IPS-18c (cell line): Measurements from ENCODE around the gene FOXP1.

Experiments used
- H3K4me3 ChIP-seq: 2 replicates; pipeline ENCODE4 v1.7.0; 2013; ENCODE audit warnings: low read depth, mild to moderate bottlenecking, low read length, moderate library complexity; ENCODE audit not compliant: insufficient read depth
- H3K9me3 ChIP-seq: one replicate; pipeline ENCODE4 v1.6.1; 2013; ENCODE audit warnings: mild to moderate bottlenecking, low read length, moderate library complexity; ENCODE audit not compliant: control insufficient read depth, insufficient read depth

FOXP1 gene

GRCh38 chr3:71243229-71243628, 340.3 kb downstream of the FOXP1 start:
- H3K9me3 ChIP-seq, result no peaks in the 10 kb centered on the region
- no peak overlapping the region for H3K4me3 ChIP-seq

DNA sequence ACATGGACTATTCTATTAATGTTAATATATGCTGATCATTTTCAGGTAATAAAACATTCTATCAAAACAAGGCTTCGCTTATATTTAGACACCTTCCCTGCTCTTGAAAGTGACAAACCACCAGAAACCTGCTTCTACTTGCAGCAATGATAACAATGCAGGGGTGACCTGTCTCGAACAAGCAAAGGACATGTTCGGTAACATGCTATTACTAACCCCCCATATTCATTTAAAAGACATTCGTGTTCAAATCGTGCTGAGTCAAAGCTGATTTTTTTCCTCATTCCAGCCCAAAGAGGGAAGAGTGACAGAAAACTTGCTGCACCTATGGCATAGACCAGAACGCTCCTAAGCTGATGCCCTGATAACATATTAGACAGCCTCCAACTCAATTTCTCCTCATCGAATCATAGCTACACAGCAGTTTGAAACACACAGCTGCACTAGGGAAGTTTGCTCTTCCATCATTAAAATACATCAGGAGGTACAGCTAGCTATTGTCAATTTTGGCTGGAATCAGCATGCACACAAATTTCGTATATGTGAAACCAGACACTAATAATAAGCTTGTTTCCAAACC, 341.5 kb downstream of the FOXP1 start:
- Histone ChIP-seq H3K4me3 (no peak overlapping the region), H3K9me3 (no peaks in the 10 kb centered on the region)

- H3K4me3 ChIP-seq, result no peak overlapping the region; the same call in 1 of the 2 replicates
- no peaks in the 10 kb centered on the region for H3K9me3 ChIP-seq
Observed at GRCh38 chr3:71241246-71241901, 342.2 kb downstream of the FOXP1 start.

- H3K9me3 ChIP-seq, result no peaks in the 10 kb centered on the region
- H3K4me3 ChIP-seq, result no peak overlapping the region
Observed at GRCh38 chr3:71240034-71240433, 343.5 kb downstream of the FOXP1 start.

DNA sequence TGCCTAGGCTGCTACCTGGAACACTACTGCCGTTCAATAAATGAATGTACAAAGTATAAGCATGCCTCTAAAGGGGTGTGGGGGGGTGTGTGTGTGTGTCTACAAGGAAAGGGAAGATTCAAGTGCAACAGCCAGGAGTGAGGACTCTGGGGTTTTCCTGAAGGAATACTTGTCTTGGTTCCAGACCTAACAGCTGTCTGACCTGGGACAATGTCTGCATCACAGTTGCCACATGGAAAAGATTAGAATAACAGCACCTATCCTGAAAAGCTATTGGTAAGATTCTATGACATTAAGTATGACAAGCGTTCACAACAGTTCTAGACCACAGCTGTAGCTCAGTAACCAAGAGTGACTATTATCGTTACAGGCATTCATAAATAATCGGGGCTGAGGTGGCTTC, 345.2 kb downstream of the FOXP1 start:
- no peaks in the 10 kb centered on the region for H3K9me3 ChIP-seq
- no peak overlapping the region for H3K4me3 ChIP-seq

GRCh38 chr3:71237672-71238071, 345.9 kb downstream of the FOXP1 start:
- Histone ChIP-seq H3K9me3 (no peaks in the 10 kb centered on the region), H3K4me3 (no peak overlapping the region)

- H3K9me3 ChIP-seq, result no peaks in the 10 kb centered on the region
- H3K4me3 ChIP-seq, result no peak overlapping the region
Observed at GRCh38 chr3:71235846-71236245, 347.7 kb downstream of the FOXP1 start.

GRCh38 chr3:71232895-71233294, 350.6 kb downstream of the FOXP1 start:
- H3K9me3 ChIP-seq, result no peaks in the 10 kb centered on the region
- H3K4me3 ChIP-seq, result no peak overlapping the region

- Histone ChIP-seq H3K4me3 (no peak overlapping the region), H3K9me3 (no peaks in the 10 kb centered on the region)
Observed at GRCh38 chr3:71232175-71232679, 351.3 kb downstream of the FOXP1 start.

GRCh38 chr3:71231680-71232079, 351.8 kb downstream of the FOXP1 start:
- no peak overlapping the region for H3K4me3 ChIP-seq
- no peaks in the 10 kb centered on the region for H3K9me3 ChIP-seq

- Histone ChIP-seq H3K4me3 (no peak overlapping the region), H3K9me3 (no peaks in the 10 kb centered on the region)
Observed at GRCh38 chr3:71229905-71230657, 353.4 kb downstream of the FOXP1 start.

DNA sequence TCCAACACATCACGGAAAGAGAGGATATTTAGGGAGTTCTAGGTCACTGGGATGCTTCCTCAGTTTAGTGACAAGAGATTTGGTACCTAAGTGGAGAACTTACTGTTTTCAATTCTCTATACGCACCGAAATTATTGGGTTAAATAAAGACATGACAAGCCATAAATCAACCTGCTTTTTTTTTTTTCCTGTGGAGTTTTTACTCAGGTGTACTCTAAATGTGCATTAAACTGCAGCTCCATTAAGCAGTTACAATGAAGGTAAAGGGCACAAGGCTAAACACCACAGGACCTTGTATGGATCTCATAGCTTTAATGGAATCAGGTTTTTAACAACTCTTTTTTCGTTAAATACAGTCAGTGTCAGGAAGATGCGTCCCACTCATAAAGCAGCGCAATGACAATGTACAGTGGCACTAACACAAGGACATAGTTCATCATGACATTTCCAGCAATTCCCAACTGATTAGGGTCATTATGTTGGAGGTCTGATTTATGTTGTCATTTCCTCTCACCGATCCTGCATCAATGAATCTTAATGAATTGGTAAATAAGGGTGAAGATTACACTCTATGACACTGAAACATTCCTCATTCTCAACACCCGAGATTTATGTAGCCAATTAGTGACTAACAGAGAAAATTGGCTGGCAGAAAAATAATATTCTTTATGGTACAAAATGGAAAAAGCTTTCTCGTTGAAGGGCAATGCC, 355.2 kb downstream of the FOXP1 start:
- H3K4me3 ChIP-seq, result no peak overlapping the region

DNA sequence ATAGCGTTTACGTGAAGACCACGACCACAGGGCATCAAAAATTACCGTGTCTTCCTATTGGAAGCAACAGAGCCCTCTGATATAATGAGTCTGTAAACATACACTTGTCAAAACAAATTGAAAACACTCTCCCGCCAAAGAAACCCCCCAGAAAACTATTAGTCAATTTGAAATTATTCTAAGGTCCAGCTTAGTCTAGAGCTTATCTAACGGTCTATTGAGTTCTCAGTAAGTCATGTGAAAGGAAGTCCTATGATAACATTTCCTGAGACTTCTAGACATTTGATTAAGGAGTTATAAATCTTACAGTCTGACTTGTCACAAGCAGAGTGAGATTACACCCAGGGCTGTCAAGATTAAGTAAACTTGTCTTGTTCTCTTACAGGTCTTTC, 356.3 kb downstream of the FOXP1 start:
- no peak overlapping the region for H3K4me3 ChIP-seq
- H3K9me3 ChIP-seq, result no peaks in the 10 kb centered on the region

More for the DNA sequence above, 355.2 kb downstream of the FOXP1 start:
- no peaks in the 10 kb centered on the region for H3K9me3 ChIP-seq

DNA sequence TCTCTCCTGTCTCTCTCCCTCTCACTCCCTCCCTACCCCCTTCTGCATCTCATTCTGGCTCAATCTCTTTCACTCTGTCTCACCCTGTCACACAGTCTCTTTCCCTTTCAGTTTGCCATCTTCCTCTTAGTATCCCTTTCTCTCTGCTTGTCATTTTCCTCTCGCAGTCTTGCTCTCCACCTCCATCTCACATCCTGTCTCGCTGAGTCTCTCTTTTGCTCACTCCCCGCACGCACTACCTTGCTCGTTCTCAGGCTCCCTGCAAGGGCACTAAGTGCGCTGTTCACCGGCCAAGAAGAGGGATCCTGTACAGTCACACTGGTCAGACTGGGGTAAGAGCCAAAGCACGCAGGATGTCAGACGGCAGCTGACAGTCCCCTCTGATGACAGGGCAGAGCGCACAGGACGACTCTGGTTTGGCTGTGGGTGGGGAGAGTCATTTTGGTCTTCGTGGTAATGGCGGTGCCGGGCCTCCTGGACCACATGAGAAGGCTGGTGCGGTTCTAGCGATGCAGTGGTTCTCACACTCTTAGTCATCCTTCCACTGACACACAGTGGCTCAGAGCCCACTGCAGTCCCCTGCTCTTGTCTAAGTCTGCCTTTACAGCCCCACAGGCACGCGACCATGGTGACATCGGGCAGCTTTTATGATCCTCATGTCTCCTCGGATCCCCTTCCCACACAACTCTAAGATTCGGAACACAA, 356.8 kb downstream of the FOXP1 start:
- H3K4me3 ChIP-seq, result no peak overlapping the region
- H3K9me3 ChIP-seq, result no peaks in the 10 kb centered on the region

- no peak overlapping the region for H3K4me3 ChIP-seq
Observed at GRCh38 chr3:71225951-71226564, 357.5 kb downstream of the FOXP1 start.

GRCh38 chr3:71225002-71225684, 358.4 kb downstream of the FOXP1 start:
- H3K9me3 ChIP-seq, result no peaks in the 10 kb centered on the region
- H3K4me3 ChIP-seq, result no peak overlapping the region

More at GRCh38 chr3:71225951-71226564, 357.5 kb downstream of the FOXP1 start:
- H3K9me3 ChIP-seq, result no peaks in the 10 kb centered on the region
